GM21576 (cell line): ENCODE measurements around the gene KLF16.
"Not testable (repeated sequence)": the region's sequence is repeated elsewhere in the genome, so short reads cannot be mapped to it uniquely, and the experiment has no call there.

ENCODE experiments used
- ATAC-seq: cut with Tn5 transposase; IDR thresholded peaks from one replicate; pipeline ENCODE4 v1.9.1; 2021; ENCODE audit warnings: mild to moderate bottlenecking, moderate library complexity; ENCODE audit not compliant: unreplicated experiment

KLF16 gene

GRCh38 chr19:1863328-1863637 is at the start of gene KLF16:
Gene KLF16 (minus strand): TSS chr19:1863579. CDS start chr19:1863497, 82 bp downstream.
- ATAC-seq: no peak

GRCh38 chr19:1912760-1913505 is 49.6 kb upstream of the KLF16 start:
- ATAC-seq: no peak

GRCh38 chr19:1911995-1912394 is 48.6 kb upstream of the KLF16 start:
- ATAC-seq: no peak

GRCh38 chr19:1911098-1911497 is 47.7 kb upstream of the KLF16 start:
- no peak for ATAC-seq

- no peak for ATAC-seq
Measured at GRCh38 chr19:1910177-1910576, 46.8 kb upstream of the KLF16 start.

GRCh38 chr19:1909761-1910080 is 46.3 kb upstream of the KLF16 start:
- no peak for ATAC-seq

- ATAC-seq: no peak
Measured at GRCh38 chr19:1908364-1908678, 44.9 kb upstream of the KLF16 start.

GRCh38 chr19:1907563-1908363 is 44.4 kb upstream of the KLF16 start:
- ATAC-seq: no peak

GRCh38 chr19:1906985-1907562 is 43.7 kb upstream of the KLF16 start:
- ATAC-seq: no peak

GRCh38 chr19:1905863-1906375 is 42.5 kb upstream of the KLF16 start:
- no peak for ATAC-seq

- peak; percentile 75 for ATAC-seq
Measured at GRCh38 chr19:1905110-1905862, 41.9 kb upstream of the KLF16 start, which contains the start of the genes ADAT3 and SCAMP4. Gene ADAT3 (plus strand): TSS chr19:1905399. CDS start chr19:1912048, 6,649 bp downstream. Gene SCAMP4 (plus strand): TSS chr19:1905399. CDS start chr19:1915020, 9,621 bp downstream.

GRCh38 chr19:1904860-1905109 is 41.4 kb upstream of the KLF16 start:
- ATAC-seq: peak; percentile 9

- no peak for ATAC-seq
Measured at GRCh38 chr19:1902923-1903322, 39.5 kb upstream of the KLF16 start.

GRCh38 chr19:1901940-1902404 is 38.6 kb upstream of the KLF16 start:
- no peak for ATAC-seq

GRCh38 chr19:1896508-1896907 is 33.1 kb upstream of the KLF16 start:
- no peak for ATAC-seq

GRCh38 chr19:1893791-1894190 is 30.4 kb upstream of the KLF16 start:
- ATAC-seq: no peak

- no peak for ATAC-seq
Measured at GRCh38 chr19:1889907-1890306, 26.5 kb upstream of the KLF16 start.

GRCh38 chr19:1888385-1888784 is 25.0 kb upstream of the KLF16 start:
- ATAC-seq: no peak

GRCh38 chr19:1886360-1886759 is 23.0 kb upstream of the KLF16 start:
- ATAC-seq: not testable (repeated sequence)

GRCh38 chr19:1885398-1886119 is 22.2 kb upstream of the KLF16 start, which contains the start of gene ABHD17A:
Gene ABHD17A (minus strand): TSS chr19:1885496. CDS start chr19:1881566, 3,930 bp downstream.
- ATAC-seq: peak; percentile 64
